Peyer's patch (tissue), 4 donors: ENCODE results near the gene HDX. TPM values are rescaled to one million over a fixed set of nuclear protein-coding genes. Genes with fewer than 3 reads are reported as not detected.
A peak's percentile ranks its signal among the peaks of the same experiment; 100 is the strongest.
"Not testable (repeated sequence)": the region's sequence is repeated elsewhere in the genome, so short reads cannot be mapped to it uniquely, and the experiment has no call there.

Experiments
- DNase-seq, 3 donors: peaks; one replicate each; pipeline ENCODE4 v3.0.0-alpha.2; 2017 to 2019
- H3K27ac ChIP-seq, 4 donors: fragments of 200-600 bp; sonication (generic); one replicate each; pipeline ENCODE4 v1.5.1; 2016 to 2019
- H3K27me3 ChIP-seq, 2 donors: fragments of 200-600 bp; sonication (generic); one replicate each; pipeline ENCODE4 v1.5.1; 2019
- H3K36me3 ChIP-seq, 3 donors: fragments of 200-600 bp; sonication (generic); one replicate each; pipeline ENCODE4 v1.5.1; 2016 to 2019
- H3K4me1 ChIP-seq, 4 donors: fragments of 200-600 bp; sonication (generic); one replicate each; pipeline ENCODE4 v1.5.1; 2016 to 2019
- H3K4me3 ChIP-seq, 4 donors: fragments of 200-600 bp; sonication (generic); 1 replicate in 3 of 4; 2 replicates in 1 of 4; pipeline ENCODE4 v1.5.1; 2016 to 2019; ENCODE audit warnings: mild to moderate bottlenecking in 1 of 4
- H3K9me3 ChIP-seq, 4 donors: fragments of 200-600 bp; sonication (generic); one replicate each; pipeline ENCODE4 v1.5.1; 2016 to 2019; ENCODE audit warnings: mild to moderate bottlenecking in 1 of 4
- POLR2A ChIP-seq, 2 donors: fragments of 450-650 bp; IDR thresholded peaks; one replicate each; pipeline ENCODE4 v1.5.1; 2017; ENCODE audit warnings: antibody characterized with exemption in 2 of 2, mild to moderate bottlenecking in 2 of 2, moderate library complexity in 2 of 2
- total RNA-seq, 4 donors: library from RNA; depleted of rRNA; stranded (reverse); fragments of >200 nt; gene quantifications; one replicate each; pipeline ENCODE4 v1.1.0, GENCODE V29; 2016
- TF ChIP-seq, protein P1 (sequence below), 6 experiments: fragments of 450-650 bp in 4 of 6; fragments of 200-600 bp in 2 of 6; sonication (generic) in 1 of 6; IDR thresholded peaks; one replicate each; pipeline ENCODE4 v1.5.1; 2017 to 2019; ENCODE audit warnings: antibody characterized with exemption in 6 of 6, mild to moderate bottlenecking in 3 of 6, moderate library complexity in 1 of 6

The HDX gene
- 1 to 10 TPM; 3.0 to 3.3 (median 3.3) TPM for total RNA-seq

DNA sequence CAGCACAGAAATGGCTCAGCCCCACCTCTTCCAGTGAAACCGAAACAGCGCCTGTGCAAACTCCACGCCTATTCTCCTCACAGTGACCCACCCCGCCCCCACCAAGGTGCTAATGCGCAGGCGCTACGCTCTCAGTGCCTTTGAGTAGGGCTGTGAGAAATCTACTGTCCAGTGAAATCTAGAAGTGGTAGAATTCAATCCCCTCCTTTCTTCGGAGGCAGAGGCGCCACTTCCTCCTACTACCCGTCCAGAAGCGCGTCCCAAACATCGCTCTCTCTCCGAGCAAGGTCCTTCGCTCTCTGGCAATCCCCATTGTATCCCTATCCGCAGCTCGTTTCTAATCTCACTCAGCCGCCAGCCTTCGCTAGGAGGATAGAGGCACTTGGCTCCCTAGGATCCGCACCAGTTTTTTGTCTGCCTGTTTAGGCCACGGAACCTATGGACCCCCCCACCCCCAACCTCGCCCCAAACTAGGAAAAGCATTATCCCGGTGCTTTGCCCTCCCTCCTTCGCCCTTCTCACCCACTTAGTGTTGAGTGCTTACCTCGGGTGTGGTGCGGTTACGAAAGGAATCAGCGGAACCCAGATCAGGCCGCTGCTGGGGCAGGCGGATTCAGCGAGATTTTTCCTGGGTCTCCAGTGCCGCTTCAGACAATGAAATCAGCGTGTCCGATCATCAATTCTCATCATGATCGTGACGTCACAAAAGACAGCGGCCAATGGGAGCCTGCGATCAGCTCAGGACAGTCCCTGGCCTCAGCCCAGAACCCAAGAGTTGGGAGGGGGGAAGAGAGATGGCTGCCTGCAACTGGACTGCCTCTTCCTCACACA, at the start of gene HDX:
Gene HDX (minus strand): TSS at position 656 of the 831 bp plus-strand sequence. CDS start 27,056 bp downstream, outside the sequence.
- no peaks in the 10 kb centered on the region for H3K9me3 ChIP-seq
- no peaks in the 10 kb centered on the region for H3K36me3 ChIP-seq
- DNase-seq, result peak; percentile 52 to 88 (median 83)
- peak in 1 of 2 donors; percentile 18 for TF ChIP-seq POLR2A (IDR thresholded peaks at IDR 0.05)
- TF ChIP-seq, protein P1, sequence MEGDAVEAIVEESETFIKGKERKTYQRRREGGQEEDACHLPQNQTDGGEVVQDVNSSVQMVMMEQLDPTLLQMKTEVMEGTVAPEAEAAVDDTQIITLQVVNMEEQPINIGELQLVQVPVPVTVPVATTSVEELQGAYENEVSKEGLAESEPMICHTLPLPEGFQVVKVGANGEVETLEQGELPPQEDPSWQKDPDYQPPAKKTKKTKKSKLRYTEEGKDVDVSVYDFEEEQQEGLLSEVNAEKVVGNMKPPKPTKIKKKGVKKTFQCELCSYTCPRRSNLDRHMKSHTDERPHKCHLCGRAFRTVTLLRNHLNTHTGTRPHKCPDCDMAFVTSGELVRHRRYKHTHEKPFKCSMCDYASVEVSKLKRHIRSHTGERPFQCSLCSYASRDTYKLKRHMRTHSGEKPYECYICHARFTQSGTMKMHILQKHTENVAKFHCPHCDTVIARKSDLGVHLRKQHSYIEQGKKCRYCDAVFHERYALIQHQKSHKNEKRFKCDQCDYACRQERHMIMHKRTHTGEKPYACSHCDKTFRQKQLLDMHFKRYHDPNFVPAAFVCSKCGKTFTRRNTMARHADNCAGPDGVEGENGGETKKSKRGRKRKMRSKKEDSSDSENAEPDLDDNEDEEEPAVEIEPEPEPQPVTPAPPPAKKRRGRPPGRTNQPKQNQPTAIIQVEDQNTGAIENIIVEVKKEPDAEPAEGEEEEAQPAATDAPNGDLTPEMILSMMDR (IDR thresholded peaks at IDR 0.05), result no peak
- H3K4me3 ChIP-seq, result peak within 1 kb of the TSS; percentile 26 to 60 (median 50)
- H3K4me1 ChIP-seq, result no peaks in the 10 kb centered on the region
- H3K27me3 ChIP-seq, result no peaks in the 10 kb centered on the region
- H3K27ac ChIP-seq, result peak within 1 kb of the TSS; percentile 48 to 86 (median 76)

DNA sequence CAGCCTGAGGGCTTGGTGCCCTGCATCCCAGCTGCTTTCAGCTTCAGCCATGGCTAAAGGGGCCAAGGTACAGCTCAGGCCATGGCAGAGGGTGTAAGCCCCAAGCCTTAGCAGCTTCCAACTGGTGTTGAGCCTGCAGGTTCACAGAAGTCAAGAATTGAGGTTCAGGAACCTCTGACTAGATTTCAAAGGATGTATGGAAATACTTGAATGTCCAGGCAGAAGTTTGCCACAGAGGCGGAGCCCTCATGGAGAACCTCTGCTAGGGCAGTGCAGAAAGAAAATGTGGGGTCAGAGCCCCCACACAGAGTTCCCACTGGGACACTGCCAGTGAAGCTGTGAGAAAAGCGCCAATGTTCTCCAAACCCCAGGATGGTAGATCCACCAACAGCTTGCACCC, 39.1 kb upstream of the HDX start:
- not testable (repeated sequence) for H3K4me3 ChIP-seq, H3K9me3 ChIP-seq, H3K4me1 ChIP-seq, DNase-seq, H3K27me3 ChIP-seq, H3K27ac ChIP-seq, H3K36me3 ChIP-seq

GRCh38 chrX:84537627-84538026, 35.4 kb upstream of the HDX start:
- not testable (repeated sequence) for H3K27ac ChIP-seq, H3K4me3 ChIP-seq, DNase-seq, H3K4me1 ChIP-seq, H3K36me3 ChIP-seq, H3K9me3 ChIP-seq, H3K27me3 ChIP-seq

GRCh38 chrX:84488426-84488825, 13.8 kb downstream of the HDX start:
- no peak overlapping the region for H3K27ac ChIP-seq
- H3K4me3 ChIP-seq, result no peak overlapping the region
- H3K27me3 ChIP-seq, result no peaks in the 10 kb centered on the region
- H3K9me3 ChIP-seq, result no peaks in the 10 kb centered on the region
- no peak for TF ChIP-seq POLR2A (IDR thresholded peaks at IDR 0.05)
- TF ChIP-seq, protein P1 (IDR thresholded peaks at IDR 0.05), result no peak
- no peaks in the 10 kb centered on the region for H3K36me3 ChIP-seq
- H3K4me1 ChIP-seq, result no peaks in the 10 kb centered on the region
- no peak for DNase-seq

DNA sequence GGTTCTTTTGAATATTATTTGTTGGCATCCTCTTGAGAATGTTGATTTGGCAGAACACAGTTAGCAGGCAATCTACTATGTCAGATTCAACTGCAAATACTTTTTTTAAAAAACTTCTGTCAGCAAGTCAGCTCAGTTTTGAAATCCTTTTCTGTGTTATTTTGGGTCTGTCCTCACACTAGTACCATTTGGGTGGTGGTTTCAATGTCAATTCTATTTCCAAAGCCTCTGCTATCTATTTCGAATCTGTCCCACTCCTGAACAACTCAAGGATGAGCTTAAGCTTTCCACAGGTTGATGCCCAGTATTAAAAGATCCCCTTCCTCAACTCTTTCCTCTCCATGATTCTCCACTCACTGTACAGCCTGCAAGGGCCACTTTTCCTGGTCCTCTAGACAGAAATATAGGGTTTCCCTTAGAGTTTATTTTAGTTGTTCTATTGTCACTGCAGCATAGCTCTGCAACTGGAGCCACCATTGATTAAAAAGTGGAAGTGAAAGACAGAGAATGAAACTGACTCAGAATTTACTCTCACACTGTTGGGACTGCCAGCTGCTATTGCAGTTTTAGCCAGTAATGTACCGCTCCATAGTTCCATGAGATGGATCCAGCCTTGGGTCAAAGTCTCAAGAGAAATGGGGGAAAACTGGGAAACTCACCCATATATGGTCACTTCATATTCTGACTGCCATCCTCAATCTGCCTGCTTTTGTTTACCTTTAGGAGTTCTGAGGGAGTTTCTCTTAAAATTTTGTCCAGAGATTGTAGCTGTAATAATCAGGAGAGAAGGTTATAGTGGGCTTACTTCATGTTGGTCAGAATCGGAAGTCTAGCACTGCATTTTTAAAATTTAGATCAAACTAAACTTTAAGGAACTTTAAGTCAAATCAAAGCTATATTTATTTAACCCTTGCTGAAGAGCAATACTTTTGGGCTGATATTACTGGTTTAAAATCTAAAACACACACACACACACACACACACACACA, 14.6 kb downstream of the HDX start:
- H3K4me1 ChIP-seq, result no peaks in the 10 kb centered on the region
- DNase-seq, result no peak
- no peaks in the 10 kb centered on the region for H3K27me3 ChIP-seq
- no peak overlapping the region for H3K4me3 ChIP-seq
- no peak for TF ChIP-seq POLR2A (IDR thresholded peaks at IDR 0.05)
- TF ChIP-seq, protein P1 (IDR thresholded peaks at IDR 0.05), result no peak
- H3K9me3 ChIP-seq, result no peaks in the 10 kb centered on the region
- H3K36me3 ChIP-seq, result no peaks in the 10 kb centered on the region
- H3K27ac ChIP-seq, result no peak overlapping the region

DNA sequence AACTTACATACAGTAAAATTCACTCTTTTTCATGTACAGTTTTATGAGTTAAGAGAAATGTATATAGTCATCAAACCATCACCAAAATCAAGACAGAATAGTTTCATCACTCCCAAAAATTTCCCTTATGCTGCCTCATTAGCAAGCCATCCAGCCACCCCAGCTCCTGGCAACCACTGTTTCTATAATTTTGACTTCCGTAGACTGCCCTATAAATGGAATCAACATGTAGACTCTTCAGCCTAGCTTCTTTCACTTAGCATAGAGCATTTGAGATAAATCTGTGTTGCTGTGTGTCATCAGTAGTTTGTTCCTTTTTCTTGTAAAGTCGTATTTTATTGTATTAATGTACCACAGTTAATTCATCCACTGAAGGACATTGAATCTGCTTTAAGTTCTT, 23.2 kb downstream of the HDX start:
- Histone ChIP-seq H3K4me3 (no peak overlapping the region), H3K27me3 (no peaks in the 10 kb centered on the region), H3K9me3 (no peaks in the 10 kb centered on the region), H3K4me1 (no peaks in the 10 kb centered on the region), H3K27ac (no peak overlapping the region), H3K36me3 (no peaks in the 10 kb centered on the region)
- TF ChIP-seq POLR2A (IDR thresholded peaks at IDR 0.05), result no peak
- TF ChIP-seq, protein P1 (IDR thresholded peaks at IDR 0.05), result no peak
- DNase-seq, result no peak
